Activated naive CD4-positive, alpha-beta T cell treated with anti-CD3 and anti-CD28 coated beads for 36 hours (primary cell): Measurements from ENCODE around the gene VPS37B. TPM values are rescaled to one million over a fixed set of nuclear protein-coding genes. Genes with fewer than 3 reads are reported as not detected.

Experiments used
- CTCF ChIA-PET: fragments of 350-600 bp; sonication (Branson Sonifier 250); formaldehyde crosslinking; loops from one replicate; lab custom pipeline; 2021; ENCODE audit warnings: antibody characterized with exemption; lab: Charles Lee
- DNase-seq: peaks from one replicate; pipeline ENCODE4 v3.0.0-alpha.2; 2020
- H3K27ac Mint-ChIP-seq: one replicate; pipeline ENCODE4 v1.8.0; 2021; ENCODE audit warnings: mild to moderate bottlenecking, mixed read lengths
- H3K27me3 Mint-ChIP-seq: one replicate; pipeline ENCODE4 v1.8.0; 2021; ENCODE audit warnings: low read depth, mixed read lengths
- H3K36me3 Mint-ChIP-seq: one replicate; pipeline ENCODE4 v1.8.0; 2021; ENCODE audit warnings: low read depth, mixed read lengths
- H3K4me1 Mint-ChIP-seq: one replicate; pipeline ENCODE4 v1.8.0; 2021; ENCODE audit warnings: low read depth, mixed read lengths
- H3K4me3 Mint-ChIP-seq: one replicate; pipeline ENCODE4 v1.8.0; 2021; ENCODE audit warnings: mild to moderate bottlenecking, moderate library complexity, mixed read lengths
- H3K9me3 Mint-ChIP-seq: one replicate; pipeline ENCODE4 v1.8.0; 2021; ENCODE audit warnings: mixed read lengths
- intact Hi-C: fragments of 100-400 bp; cut with micrococcal nuclease; formaldehyde crosslinking; loops from one replicate; pipeline ENCODE4 v1.15.1; 2023
- total RNA-seq, 2 experiments: library from RNA; stranded (reverse); gene quantifications; one replicate each; pipeline ENCODE4 v1.2.3, GENCODE V29; 2021

Gene VPS37B
- total RNA-seq, 2 experiments from 2014 or later: 15.6 TPM

- H3K27me3 Mint-ChIP-seq: no peaks in the 10 kb centered on the region
- no peaks in the 10 kb centered on the region for H3K4me1 Mint-ChIP-seq
- H3K36me3 Mint-ChIP-seq: peaks cover 1% of the 10 kb centered on the region
- intact Hi-C loops: no loop called here
- no peak overlapping the region for H3K4me3 Mint-ChIP-seq
- H3K27ac Mint-ChIP-seq: no peak overlapping the region
- H3K9me3 Mint-ChIP-seq: no peaks in the 10 kb centered on the region
- CTCF ChIA-PET: interaction anchor here (0.9 to 1.1 kb wide), 2 partner anchors 60 to 100 kb away, joined by 3 read pairs; no protein-coding TSS in a partner anchor
- DNase-seq: no peak
Observed at GRCh38 chr12:122852336-122853275, 43.3 kb downstream of the VPS37B start.

GRCh38 chr12:122851820-122852219, 44.1 kb downstream of the VPS37B start:
- intact Hi-C loops: no loop called here
- H3K9me3 Mint-ChIP-seq: no peaks in the 10 kb centered on the region
- no peak for DNase-seq
- H3K36me3 Mint-ChIP-seq: peaks cover 1% of the 10 kb centered on the region
- H3K4me1 Mint-ChIP-seq: no peaks in the 10 kb centered on the region
- no peak overlapping the region for H3K4me3 Mint-ChIP-seq
- CTCF ChIA-PET: interaction anchor here (1.1 kb wide), 1 partner anchor 101 kb away, joined by 3 read pairs; no protein-coding TSS in a partner anchor
- H3K27me3 Mint-ChIP-seq: no peaks in the 10 kb centered on the region
- H3K27ac Mint-ChIP-seq: no peak overlapping the region

GRCh38 chr12:122850695-122851350, 45.1 kb downstream of the VPS37B start:
- H3K36me3 Mint-ChIP-seq: peaks cover 1% of the 10 kb centered on the region
- H3K27me3 Mint-ChIP-seq: no peaks in the 10 kb centered on the region
- no peak overlapping the region for H3K27ac Mint-ChIP-seq
- no peak for DNase-seq
- no peaks in the 10 kb centered on the region for H3K9me3 Mint-ChIP-seq
- CTCF ChIA-PET: no interaction called here
- intact Hi-C loops: no loop called here
- H3K4me1 Mint-ChIP-seq: no peaks in the 10 kb centered on the region
- H3K4me3 Mint-ChIP-seq: no peak overlapping the region

- CTCF ChIA-PET: interaction anchor here (0.5 to 1.2 kb wide), 3 partner anchors 56 to 168 kb away, joined by 3 to 4 read pairs (median 4); no protein-coding TSS in a partner anchor
- Mint-ChIP-seq H3K4me3 (no peak overlapping the region), H3K36me3 (peaks cover 1% of the 10 kb centered on the region), H3K27me3 (no peaks in the 10 kb centered on the region), H3K9me3 (no peaks in the 10 kb centered on the region), H3K27ac (no peak overlapping the region), H3K4me1 (no peaks in the 10 kb centered on the region)
- intact Hi-C loops: no loop called here
- DNase-seq: no peak
Observed at GRCh38 chr12:122850048-122850445, 45.9 kb downstream of the VPS37B start.

- DNase-seq: no peak
- Mint-ChIP-seq H3K9me3 (no peaks in the 10 kb centered on the region), H3K4me1 (no peaks in the 10 kb centered on the region), H3K36me3 (peaks cover 1% of the 10 kb centered on the region), H3K27me3 (no peaks in the 10 kb centered on the region), H3K4me3 (no peak overlapping the region), H3K27ac (peak overlapping the region; percentile 56)
- intact Hi-C loops: no loop called here
- CTCF ChIA-PET: interaction anchor here (0.5 to 1.2 kb wide), 3 partner anchors 56 to 169 kb away, joined by 3 to 4 read pairs (median 4); no protein-coding TSS in a partner anchor
Observed at GRCh38 chr12:122849352-122850047, 46.4 kb downstream of the VPS37B start.

- Mint-ChIP-seq H3K4me1 (no peaks in the 10 kb centered on the region), H3K27me3 (no peaks in the 10 kb centered on the region), H3K36me3 (peaks cover 1% of the 10 kb centered on the region), H3K27ac (no peak overlapping the region), H3K9me3 (no peaks in the 10 kb centered on the region), H3K4me3 (no peak overlapping the region)
- no peak for DNase-seq
- intact Hi-C loops: no loop called here
- CTCF ChIA-PET: interaction anchor here (1.2 to 1.3 kb wide), 2 partner anchors 55 to 104 kb away, joined by 3 to 4 read pairs; no protein-coding TSS in a partner anchor
Observed at GRCh38 chr12:122848471-122849351, 47.2 kb downstream of the VPS37B start.

GRCh38 chr12:122847921-122848421, 48.0 kb downstream of the VPS37B start:
- intact Hi-C loops: no loop called here
- CTCF ChIA-PET: interaction anchor here (1.3 kb wide), 1 partner anchor 105 kb away, joined by 3 read pairs; no protein-coding TSS in a partner anchor
- H3K27ac Mint-ChIP-seq: no peak overlapping the region
- no peaks in the 10 kb centered on the region for H3K27me3 Mint-ChIP-seq
- H3K9me3 Mint-ChIP-seq: no peaks in the 10 kb centered on the region
- no peaks in the 10 kb centered on the region for H3K4me1 Mint-ChIP-seq
- H3K36me3 Mint-ChIP-seq: peaks cover 1% of the 10 kb centered on the region
- no peak for DNase-seq
- no peak overlapping the region for H3K4me3 Mint-ChIP-seq

- no peaks in the 10 kb centered on the region for H3K9me3 Mint-ChIP-seq
- no peak for DNase-seq
- CTCF ChIA-PET: interaction anchor here (1.3 kb wide), 1 partner anchor 105 kb away, joined by 3 read pairs; no protein-coding TSS in a partner anchor
- H3K4me3 Mint-ChIP-seq: no peak overlapping the region
- no peaks in the 10 kb centered on the region for H3K27me3 Mint-ChIP-seq
- intact Hi-C loops: no loop called here
- H3K4me1 Mint-ChIP-seq: no peaks in the 10 kb centered on the region
- peaks cover 1% of the 10 kb centered on the region for H3K36me3 Mint-ChIP-seq
- H3K27ac Mint-ChIP-seq: no peak overlapping the region
Observed at GRCh38 chr12:122847516-122847836, 48.4 kb downstream of the VPS37B start.

- H3K9me3 Mint-ChIP-seq: no peaks in the 10 kb centered on the region
- H3K4me1 Mint-ChIP-seq: peaks cover 2% of the 10 kb centered on the region
- CTCF ChIA-PET: interaction anchor here (1.1 to 1.2 kb wide), 2 partner anchors 13 to 53 kb away, joined by 3 to 4 read pairs; no protein-coding TSS in a partner anchor
- H3K27me3 Mint-ChIP-seq: no peaks in the 10 kb centered on the region
- H3K36me3 Mint-ChIP-seq: peaks cover 1% of the 10 kb centered on the region
- no peak overlapping the region for H3K27ac Mint-ChIP-seq
- intact Hi-C loops: no loop called here
- no peak overlapping the region for H3K4me3 Mint-ChIP-seq
- no peak for DNase-seq
Observed at GRCh38 chr12:122846622-122847515, 49.1 kb downstream of the VPS37B start.

- no peaks in the 10 kb centered on the region for H3K9me3 Mint-ChIP-seq
- H3K4me1 Mint-ChIP-seq: peaks cover 4% of the 10 kb centered on the region
- no peak overlapping the region for H3K27ac Mint-ChIP-seq
- H3K4me3 Mint-ChIP-seq: no peak overlapping the region
- H3K36me3 Mint-ChIP-seq: peaks cover 1% of the 10 kb centered on the region
- CTCF ChIA-PET: interaction anchor here (1.1 to 1.2 kb wide), 2 partner anchors 13 to 52 kb away, joined by 3 to 4 read pairs; no protein-coding TSS in a partner anchor
- H3K27me3 Mint-ChIP-seq: no peaks in the 10 kb centered on the region
- DNase-seq: no peak
- intact Hi-C loops: no loop called here
Observed at GRCh38 chr12:122845865-122846621, 49.9 kb downstream of the VPS37B start.
